Spleen (tissue), 11 donors: ENCODE results near the gene PGF. TPM values are rescaled to one million over a fixed set of nuclear protein-coding genes. Genes with fewer than 3 reads are reported as not detected.
A peak's percentile ranks its signal among the peaks of the same experiment; 100 is the strongest.

Experiments used
- DNase-seq: peaks from one replicate; pipeline ENCODE4 v3.0.0-alpha.2; 2020
- H3K27ac ChIP-seq, 8 donors: fragments of 200-600 bp; sonication (generic) in 7 of 8; 1 replicate in 4 of 8; 2 replicates in 4 of 8; pipeline versions ENCODE4 v1.5.0 to v1.8.0; 2016 to 2021; ENCODE audit warnings: inconsistent platforms in 4 of 8, mild to moderate bottlenecking in 4 of 8, moderate library complexity in 1 of 8
- H3K27me3 ChIP-seq, 7 donors: fragments of 200-600 bp; sonication (generic) in 6 of 7; replicated peaks in 1 of 7; 1 replicate in 4 of 7; 2 replicates in 3 of 7; pipeline versions ENCODE4 v1.5.0 to v1.8.0; 2016 to 2021; ENCODE audit warnings: inconsistent platforms in 3 of 7, mild to moderate bottlenecking in 1 of 7
- H3K36me3 ChIP-seq, 6 donors: fragments of 200-600 bp; sonication (generic) in 5 of 6; 1 replicate in 4 of 6; 2 replicates in 2 of 6; pipeline versions ENCODE4 v1.5.0 to v1.8.0; 2016 to 2021; ENCODE audit warnings: inconsistent platforms in 2 of 6
- H3K4me1 ChIP-seq, 6 donors: fragments of 200-600 bp; sonication (generic) in 5 of 6; 1 replicate in 3 of 6; 2 replicates in 3 of 6; pipeline versions ENCODE4 v1.5.0 to v1.8.0; 2016 to 2021; ENCODE audit warnings: inconsistent platforms in 3 of 6
- H3K4me3 ChIP-seq, 8 donors: fragments of 200-600 bp; sonication (generic) in 7 of 8; 1 replicate in 4 of 8; 2 replicates in 4 of 8; pipeline versions ENCODE4 v1.5.0 to v1.8.0; 2016 to 2021; ENCODE audit warnings: inconsistent platforms in 4 of 8, mild to moderate bottlenecking in 4 of 8, moderate library complexity in 2 of 8
- H3K9me3 ChIP-seq, 8 donors: fragments of 200-600 bp; sonication (generic) in 7 of 8; 1 replicate in 4 of 8; 2 replicates in 4 of 8; pipeline versions ENCODE4 v1.5.0 to v1.8.0; 2016 to 2021; ENCODE audit warnings: inconsistent platforms in 4 of 8
- CTCF ChIP-seq, 11 experiments: fragments of 200-600 bp in 7 of 11; fragments of 450-650 bp in 4 of 11; sonication (generic) in 4 of 11; IDR thresholded peaks in 8 of 11; conservative IDR thresholded peaks in 3 of 11; 1 replicate in 7 of 11; 2 replicates in 4 of 11; pipeline versions ENCODE4 v1.4.0 to v1.8.0; 2016 to 2021; ENCODE audit warnings: antibody characterized with exemption in 11 of 11, inconsistent platforms in 4 of 11, mild to moderate bottlenecking in 1 of 11
- POLR2A ChIP-seq, 3 donors: fragments of 450-650 bp; IDR thresholded peaks; one replicate each; pipeline ENCODE4 v1.5.1; 2017; ENCODE audit warnings: antibody characterized with exemption in 3 of 3, mild to moderate bottlenecking in 1 of 3
- POLR2AphosphoS5 ChIP-seq, 3 donors: sonication (generic); formaldehyde crosslinking; IDR thresholded peaks; one replicate each; pipeline ENCODE4 v1.5.1; 2017; ENCODE audit warnings: antibody characterized with exemption in 3 of 3
- WGBS, 5 donors: extraction: QIAGEN DNeasy Blood & Tissue Kit in 3 of 5; methylation state at CpG; one replicate each; pipeline versions ENCODE4 v1.1.5 to v1.1.7; 2013 to 2018; 5-methylcytosine and 5-hydroxymethylcytosine counted together
- intact Hi-C: fragments of 100-400 bp; cut with DNase I; formaldehyde crosslinking; loops from one replicate; pipeline ENCODE4 v1.15.0; 2023; ENCODE audit warnings: low total_unique reads
- polyA plus RNA-seq, 3 donors: library from polyadenylated mRNA; stranded (reverse); fragments of 200-250 nt; gene quantifications; one replicate each; pipeline ENCODE4 v1.2.1, GENCODE V29; 2013
- total RNA-seq, 7 donors: library from RNA; depleted of rRNA in 3 of 7; stranded (reverse); fragments of >200 nt in 3 of 7; fragmentation: NEBNext Ultra II Directional in 4 of 7; extraction: Animal tissue kit (Norgen Biotek cat#: 25700) in 4 of 7; gene quantifications; one replicate each; pipeline versions ENCODE4 v1.1.0 to v1.2.1, GENCODE V29; 2016 to 2021
- donor health status: healthy with polysubstance abuse.
- donor health status: DM: no; HTN: no; CAD: no; lungs with moderate emphysema.
- donor health status: DM: no; HTN: no; CAD: no.
- donor health status: Bipolar disorder and iron deficiency.
- donor health status: healthy.
- donor health status: DM: no; HTN: no; CAD: no.
- donor health status: DM: yes; HTN: yes; CAD: no.

Gene PGF
- total and polyA plus RNA-seq, 10 donors = 0.87 to 7.7 (median 2.7) TPM

- intact Hi-C loops = no loop called here
- WGBS, 5 donors = 76 to 87% (median 82%) methylated on average over 5 of the region's 5 CpGs
- H3K27me3 ChIP-seq = peaks cover 0 to 19% (median 7%) of the 10 kb centered on the region in 7 donors
- no peak overlapping the region for H3K4me3 ChIP-seq
- H3K9me3 ChIP-seq = no peaks in the 10 kb centered on the region
- no peak for DNase-seq
- H3K36me3 ChIP-seq = no peaks in the 10 kb centered on the region
- peaks cover 7 to 39% (median 24%) of the 10 kb centered on the region in 6 donors for H3K4me1 ChIP-seq
- no peak overlapping the region for H3K27ac ChIP-seq
- TF ChIP-seq POLR2AphosphoS5 (IDR thresholded peaks at IDR 0.05) (no peak), POLR2A (IDR thresholded peaks at IDR 0.05) (no peak), CTCF (IDR thresholded peaks at IDR 0.05 in 8 of 11, conservative IDR thresholded peaks at IDR 0.05 in 3 of 11) (no peak)
These were observed 4.3 kb upstream of the PGF start for GRCh38 chr14:74959596-74960180.

DNA sequence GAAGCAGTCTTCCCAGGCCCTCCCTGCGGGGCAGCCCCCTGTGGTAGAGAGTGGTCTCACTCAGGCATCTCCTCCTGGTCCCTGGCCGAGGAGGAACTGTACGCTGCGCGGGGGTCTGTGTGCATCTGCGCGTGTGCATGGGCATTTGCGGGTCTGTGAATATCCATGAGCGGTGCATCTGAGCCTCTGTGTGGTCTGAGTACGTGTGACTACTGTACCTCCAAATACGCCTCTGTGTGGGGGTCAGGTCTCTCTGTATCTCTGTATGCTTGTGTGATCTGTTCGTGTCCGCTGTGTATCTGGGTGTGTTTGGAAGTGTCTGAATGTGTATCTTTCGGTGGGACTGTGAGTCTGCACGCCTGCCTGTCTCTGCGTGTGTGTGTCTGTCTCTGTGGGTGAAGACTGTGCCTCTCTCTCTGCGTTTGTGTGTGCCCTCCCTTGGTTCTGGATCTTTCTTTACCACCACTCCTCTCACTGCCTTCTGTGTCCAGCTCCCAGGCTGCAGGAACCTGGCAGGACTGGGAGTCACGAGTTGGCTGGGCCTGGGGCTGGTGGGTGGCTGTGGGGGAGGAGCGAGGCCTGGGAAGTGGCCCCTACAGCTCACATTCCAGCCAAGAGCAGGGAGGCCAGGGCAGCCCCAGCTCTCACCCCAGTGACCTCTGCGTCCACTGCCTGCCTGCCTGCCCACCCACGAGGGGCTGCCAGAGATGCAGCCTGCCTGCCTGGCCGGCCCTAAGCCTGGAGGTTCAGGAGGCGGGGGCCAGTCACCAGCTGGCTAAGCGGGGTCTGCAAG lies 1.1 kb upstream of the PGF start:
- intact Hi-C loops = no loop called here
- Histone ChIP-seq H3K27me3 (peaks cover 0 to 46% (median 12%) of the 10 kb centered on the region in 7 donors), H3K27ac (no peak overlapping the region), H3K4me3 (no peak overlapping the region), H3K4me1 (peaks cover 7 to 34% (median 20%) of the 10 kb centered on the region in 6 donors), H3K9me3 (no peaks in the 10 kb centered on the region), H3K36me3 (no peaks in the 10 kb centered on the region)
- WGBS, 5 donors = 88 to 93% (median 92%) methylated on average over 20 to 24 of the region's 24 CpGs
- TF ChIP-seq CTCF (IDR thresholded peaks at IDR 0.05 in 8 of 11, conservative IDR thresholded peaks at IDR 0.05 in 3 of 11) = no peak
- TF ChIP-seq POLR2A (IDR thresholded peaks at IDR 0.05) = no peak
- no peak for TF ChIP-seq POLR2AphosphoS5 (IDR thresholded peaks at IDR 0.05)
- DNase-seq = no peak

DNA sequence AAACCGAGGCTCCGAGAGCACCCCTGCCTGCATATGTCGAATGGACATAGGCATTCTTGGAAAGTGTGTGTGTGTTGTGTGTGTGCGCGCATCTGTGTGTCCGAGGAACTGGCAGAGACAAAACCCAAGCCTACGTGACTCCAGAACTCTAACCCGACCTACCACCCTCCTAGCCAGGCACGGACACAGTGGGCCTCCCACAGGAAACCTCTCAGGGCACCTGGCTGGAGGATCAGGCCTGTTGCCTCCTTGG lies 556 bp upstream of the PGF start:
- H3K9me3 ChIP-seq = no peaks in the 10 kb centered on the region
- DNase-seq = no peak
- peaks cover 0 to 51% (median 12%) of the 10 kb centered on the region in 7 donors for H3K27me3 ChIP-seq
- 90 to 95% (median 91%) methylated on average over 4 to 9 of the region's 9 CpGs for WGBS, 5 donors
- H3K27ac ChIP-seq = no peak overlapping the region
- no peak for TF ChIP-seq CTCF (IDR thresholded peaks at IDR 0.05 in 8 of 11, conservative IDR thresholded peaks at IDR 0.05 in 3 of 11)
- no peak for TF ChIP-seq POLR2AphosphoS5 (IDR thresholded peaks at IDR 0.05)
- TF ChIP-seq POLR2A (IDR thresholded peaks at IDR 0.05) = no peak
- H3K4me1 ChIP-seq = peaks cover 7 to 37% (median 22%) of the 10 kb centered on the region in 6 donors
- no peaks in the 10 kb centered on the region for H3K36me3 ChIP-seq
- peak overlapping the region in 4 of 8 donors; percentile 49 to 70 (median 52) for H3K4me3 ChIP-seq
- intact Hi-C loops = no loop called here

DNA sequence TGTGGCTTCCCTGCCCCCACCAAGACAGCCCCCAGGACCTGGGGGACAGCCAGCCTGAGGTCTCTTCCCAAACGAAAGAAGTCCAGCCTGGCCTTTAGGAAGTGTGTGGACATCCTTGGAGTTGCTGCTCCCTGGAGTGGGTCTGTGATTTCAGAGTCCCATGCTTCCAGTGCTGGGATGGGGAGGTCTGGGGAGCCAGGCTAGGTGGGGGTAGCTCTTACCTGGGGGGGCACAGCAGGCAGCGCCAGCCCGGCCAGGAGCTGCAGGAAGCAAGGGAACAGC lies 509 bp downstream of the PGF start:
- H3K9me3 ChIP-seq = no peaks in the 10 kb centered on the region
- no peak for DNase-seq
- H3K27ac ChIP-seq = peak overlapping the region in 1 of 8 donors; percentile 43
- intact Hi-C loops = no loop called here
- H3K27me3 ChIP-seq = peaks cover 0 to 54% (median 12%) of the 10 kb centered on the region in 7 donors
- TF ChIP-seq CTCF (IDR thresholded peaks at IDR 0.05 in 8 of 11, conservative IDR thresholded peaks at IDR 0.05 in 3 of 11) = no peak
- no peak for TF ChIP-seq POLR2A (IDR thresholded peaks at IDR 0.05)
- no peak for TF ChIP-seq POLR2AphosphoS5 (IDR thresholded peaks at IDR 0.05)
- WGBS, 5 donors = 0 to 4% (median 3%) methylated on average over 3 of the region's 3 CpGs; no CpG with 5 or more reads in 1 of the 5 donors
- H3K4me1 ChIP-seq = peaks cover 7 to 37% (median 22%) of the 10 kb centered on the region in 6 donors
- no peaks in the 10 kb centered on the region for H3K36me3 ChIP-seq
- H3K4me3 ChIP-seq = peak overlapping the region in 7 of 8 donors; percentile 43 to 70 (median 49)
